GM19395 (cell line): ENCODE results near the gene CFP.
"Not testable (repeated sequence)": the region's sequence is repeated elsewhere in the genome, so short reads cannot be mapped to it uniquely, and the experiment has no call there.

ENCODE experiments used
- ATAC-seq: cut with Tn5 transposase; IDR thresholded peaks from one replicate; pipeline ENCODE4 v1.9.1; 2021; ENCODE audit warnings: mild to moderate bottlenecking, moderate library complexity; ENCODE audit not compliant: unreplicated experiment

CFP gene

DNA sequence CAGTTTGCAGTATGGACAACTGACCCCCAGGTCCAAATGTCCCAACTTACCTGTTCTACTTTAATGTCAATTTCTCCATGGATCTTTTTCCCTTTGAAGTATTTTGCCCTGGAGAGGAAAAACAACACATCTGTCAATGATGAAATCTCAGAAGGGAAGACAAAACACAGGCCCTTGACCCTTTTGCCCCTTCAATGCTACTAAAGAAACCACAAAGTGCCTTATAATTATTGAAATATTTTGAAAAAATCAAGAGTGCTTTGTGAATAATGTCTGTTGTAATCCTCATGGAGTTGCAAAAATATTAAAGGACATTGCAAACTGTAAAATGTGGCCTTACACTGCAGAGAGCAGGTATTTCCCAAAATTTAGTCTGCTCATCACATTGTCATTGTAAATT, 22.6 kb downstream of the CFP start:
- no peak for ATAC-seq

- no peak for ATAC-seq
These were observed 24.7 kb downstream of the CFP start for GRCh38 chrX:47605024-47605423.

DNA sequence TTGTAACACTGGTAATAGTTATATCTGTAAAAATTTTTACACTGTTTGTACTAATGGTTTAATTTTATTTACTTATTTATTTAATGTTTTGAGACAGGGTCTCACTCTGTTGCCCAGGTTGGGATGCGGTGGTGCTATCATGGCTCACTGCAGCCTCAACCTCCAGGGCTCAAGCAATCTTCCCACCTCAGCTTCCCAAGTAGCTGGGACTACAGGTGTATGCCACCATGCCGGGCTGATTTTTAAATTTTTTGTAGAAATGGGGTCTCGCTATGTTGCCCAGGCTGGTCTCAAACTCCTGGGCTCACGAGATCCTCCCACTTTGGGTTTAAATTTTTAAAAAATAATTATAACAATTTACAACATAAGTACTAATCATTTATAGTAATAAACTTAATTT, 26.6 kb downstream of the CFP start:
- not testable (repeated sequence) for ATAC-seq

GRCh38 chrX:47597222-47597621, 32.5 kb downstream of the CFP start:
- ATAC-seq: no peak

DNA sequence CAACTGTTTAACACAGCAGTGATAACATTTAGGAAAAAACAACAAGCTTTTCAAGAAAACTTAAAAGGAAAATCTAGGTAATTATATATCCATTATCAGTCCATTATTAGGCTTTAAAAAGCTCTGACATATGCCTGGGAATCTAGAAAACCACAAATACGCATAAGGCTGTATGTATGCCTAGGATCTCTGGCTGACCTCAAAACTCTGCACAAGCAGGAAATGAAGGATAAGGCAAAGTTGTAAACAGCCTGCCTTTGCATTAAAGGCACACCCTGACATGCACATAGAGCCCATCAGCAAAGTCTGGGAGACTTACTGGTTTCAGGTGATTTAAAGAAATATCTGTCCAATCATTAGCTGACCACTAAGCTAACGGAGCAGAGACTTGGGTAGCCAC, 33.5 kb downstream of the CFP start:
- ATAC-seq: no peak

DNA sequence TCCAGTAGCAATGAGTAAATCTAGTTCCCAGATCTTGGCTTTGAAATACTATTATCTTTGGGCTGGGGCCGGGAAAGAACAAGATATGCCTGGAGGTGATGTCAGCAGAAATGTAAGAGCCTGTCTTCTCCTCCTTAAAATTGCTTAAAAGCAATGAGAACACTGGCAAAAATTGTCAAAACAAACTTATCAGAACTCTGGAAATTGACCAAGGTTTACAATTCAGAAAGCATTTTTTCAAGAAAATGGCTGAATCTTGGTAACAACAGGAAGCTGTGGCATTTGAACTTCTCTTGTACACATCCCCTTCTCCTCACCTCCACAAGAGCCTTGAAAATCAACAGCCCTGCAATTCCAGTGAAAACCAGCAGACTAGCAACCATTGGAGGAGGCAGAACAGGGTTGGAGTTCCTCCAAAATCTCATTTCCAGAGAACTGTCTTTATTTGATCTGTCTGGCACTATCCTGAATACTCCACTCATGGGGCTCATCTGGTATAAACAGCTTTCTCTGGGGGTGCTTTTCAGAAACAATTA, 33.9 kb downstream of the CFP start:
- no peak for ATAC-seq

GRCh38 chrX:47593522-47593921, 36.2 kb downstream of the CFP start:
- ATAC-seq: no peak

DNA sequence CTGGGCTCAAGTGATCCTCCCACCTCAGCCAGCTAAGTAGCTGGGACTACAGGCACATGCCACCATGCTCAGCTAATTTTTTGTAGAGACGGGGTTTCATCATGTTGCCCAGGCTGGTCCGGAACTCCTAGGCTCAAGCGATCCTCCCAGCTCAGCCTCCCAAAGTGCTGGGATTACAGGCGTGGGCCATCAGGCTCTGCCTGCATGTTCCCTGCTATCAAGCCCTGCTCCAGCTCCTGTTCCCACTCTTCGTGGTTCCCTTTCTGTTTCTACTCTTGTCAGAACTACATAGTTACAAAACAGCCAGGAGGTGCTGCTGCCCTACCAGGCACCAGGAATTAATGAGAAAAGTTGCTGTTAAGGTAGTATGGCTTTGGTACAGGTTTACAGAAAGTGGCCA, 38.7 kb downstream of the CFP start:
- no peak for ATAC-seq

- ATAC-seq: no peak
These were observed 41.6 kb downstream of the CFP start for GRCh38 chrX:47587906-47588735.

- no peak for ATAC-seq
These were observed 42.4 kb downstream of the CFP start for GRCh38 chrX:47587091-47587891.

GRCh38 chrX:47586043-47586787, 43.5 kb downstream of the CFP start:
- ATAC-seq: no peak

DNA sequence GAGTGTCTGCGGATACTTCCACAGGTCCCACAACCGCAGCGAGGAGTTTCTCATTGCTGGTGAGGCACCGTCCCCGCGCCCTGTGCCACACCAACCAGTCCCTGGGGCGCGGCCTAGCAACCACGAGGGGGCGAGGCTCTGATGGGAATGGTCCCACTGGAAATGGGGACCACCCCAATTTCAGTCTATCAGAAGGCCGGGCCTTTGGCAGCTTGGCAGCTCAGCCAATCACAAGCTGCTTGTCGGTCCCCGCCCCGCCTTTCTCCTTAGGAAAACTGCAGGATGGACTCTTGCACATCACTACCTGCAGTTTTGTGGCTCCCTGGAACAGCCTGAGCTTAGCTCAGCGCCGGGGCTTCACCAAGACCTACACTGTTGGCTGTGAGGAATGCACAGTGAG, 44.5 kb downstream of the CFP start:
- no peak for ATAC-seq

DNA sequence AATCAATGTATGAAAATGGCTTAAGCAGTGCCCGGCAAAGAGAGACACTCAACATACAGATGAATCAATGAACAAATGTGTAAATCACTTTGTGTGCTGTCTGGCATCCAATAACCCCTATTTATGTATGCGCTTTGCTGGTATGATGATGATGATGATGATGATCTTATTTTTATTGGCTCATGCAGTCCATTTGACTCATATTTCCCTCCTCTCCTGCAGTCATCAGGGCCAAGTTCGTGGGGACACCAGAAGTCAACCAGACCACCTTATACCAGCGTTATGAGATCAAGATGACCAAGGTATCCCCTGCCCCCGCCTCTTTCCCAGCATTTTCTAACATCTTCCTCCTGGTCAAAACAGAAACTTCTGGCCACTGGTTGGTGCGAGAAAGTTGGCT, 45.0 kb downstream of the CFP start:
- ATAC-seq: no peak

- no peak for ATAC-seq
These were observed 46.4 kb downstream of the CFP start for GRCh38 chrX:47583240-47583861.

DNA sequence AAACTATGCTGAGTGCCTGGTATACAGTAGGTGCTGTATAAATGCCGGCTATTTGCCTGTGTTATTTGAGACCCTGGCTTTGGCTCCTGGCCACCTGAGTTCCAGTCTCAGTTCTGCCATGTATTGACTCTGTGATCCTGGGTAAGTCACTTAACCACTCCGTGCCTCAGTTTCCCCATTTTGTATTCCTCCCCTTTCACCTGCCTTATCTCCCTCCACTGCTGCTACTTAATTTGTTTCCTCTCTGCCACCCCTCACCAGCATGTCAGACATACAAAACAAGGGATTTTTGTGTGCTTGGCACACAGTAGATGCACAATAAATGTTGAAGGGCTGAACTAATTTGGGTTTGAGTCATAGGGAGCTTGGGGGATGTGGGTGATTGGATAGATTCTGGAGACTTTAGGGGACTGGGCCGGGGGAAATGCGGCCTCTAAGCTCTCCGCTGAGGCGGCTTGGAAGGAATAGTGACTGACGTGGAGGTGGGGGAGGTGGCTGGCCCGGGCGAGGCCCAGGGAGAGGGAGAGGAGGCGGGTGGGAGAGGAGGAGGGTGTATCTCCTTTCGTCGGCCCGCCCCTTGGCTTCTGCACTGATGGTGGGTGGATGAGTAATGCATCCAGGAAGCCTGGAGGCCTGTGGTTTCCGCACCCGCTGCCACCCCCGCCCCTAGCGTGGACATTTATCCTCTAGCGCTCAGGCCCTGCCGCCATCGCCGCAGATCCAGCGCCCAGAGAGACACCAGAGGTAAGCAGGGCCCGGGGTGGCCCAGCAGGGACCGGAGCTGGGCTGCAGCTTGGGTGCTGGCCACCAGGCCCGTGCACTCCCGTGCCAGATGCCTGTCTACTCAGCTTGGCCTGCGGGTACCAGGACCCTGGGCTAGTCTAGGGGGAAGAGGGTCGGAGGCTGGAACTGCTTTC, 47.7 kb downstream of the CFP start, which contains the start of gene TIMP1:
TSS of gene TIMP1 (plus strand) at position 706 of the 917 bp plus-strand sequence. CDS start 980 bp downstream, outside the sequence.
- ATAC-seq: peak; percentile 87

DNA sequence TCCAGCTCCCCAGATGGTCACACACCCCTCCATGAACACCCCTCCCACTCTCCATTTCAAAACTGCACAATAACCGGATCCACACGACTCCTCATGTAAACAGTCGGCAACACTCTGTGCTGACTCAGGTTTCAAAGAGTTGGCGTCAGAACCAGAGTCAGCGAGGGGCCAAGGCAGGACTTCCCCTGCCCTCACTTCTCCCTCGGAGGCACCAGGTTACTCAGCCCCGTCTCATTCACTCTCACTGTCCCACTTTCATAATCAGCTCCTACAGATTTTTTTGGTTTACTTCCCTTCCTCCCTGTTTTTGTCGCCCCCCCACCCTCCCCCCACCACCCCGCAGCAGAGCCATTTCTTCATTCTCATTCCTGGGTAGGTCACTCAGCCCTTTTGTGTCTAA, 50.2 kb downstream of the CFP start:
- ATAC-seq: no peak

- ATAC-seq: no peak
These were observed 51.0 kb downstream of the CFP start for GRCh38 chrX:47578692-47579091.

DNA sequence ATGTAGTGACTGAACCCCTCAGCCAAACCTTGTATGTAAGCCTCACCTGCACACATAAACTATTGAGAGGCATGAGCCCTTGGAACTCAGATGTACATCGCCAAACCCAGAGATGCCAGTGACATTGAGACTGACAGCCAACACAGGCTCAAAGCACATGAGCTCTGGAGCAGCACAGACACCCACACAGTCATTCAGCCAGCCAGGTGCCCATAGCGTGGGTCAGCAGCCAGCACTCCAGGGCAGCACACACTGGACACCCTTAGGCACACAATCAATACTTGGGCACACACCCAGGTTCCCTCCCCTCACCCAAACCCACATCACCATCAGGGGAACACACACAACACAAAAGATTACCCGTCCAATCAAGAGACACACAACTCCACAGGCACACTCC, 51.8 kb downstream of the CFP start:
- ATAC-seq: no peak

GRCh38 chrX:47577424-47577823, 52.3 kb downstream of the CFP start:
- no peak for ATAC-seq
